Liver (tissue), 9 donors: ENCODE data around the gene ZC3HAV1L. TPM values are rescaled to one million over a fixed set of nuclear protein-coding genes. Genes with fewer than 3 reads are reported as not detected.
A peak's percentile ranks its signal among the peaks of the same experiment; 100 is the strongest.

Experiments
- DNase-seq: peaks from one replicate; pipeline ENCODE4 v3.0.0-alpha.2; 2017; ENCODE audit warnings: low spot score
- H3K27ac ChIP-seq, 2 donors: one replicate each; pipeline ENCODE4 v1.7.0; 2013; ENCODE audit warnings: inconsistent platforms in 2 of 2, low read length in 2 of 2, control low read depth in 1 of 2, low read depth in 1 of 2, mild to moderate bottlenecking in 1 of 2
- H3K27me3 ChIP-seq, 4 donors: one replicate each; pipeline versions ENCODE4 v1.6.1 to v1.7.0; 2013; ENCODE audit warnings: low read length in 3 of 4, inconsistent platforms in 1 of 4, mild to moderate bottlenecking in 1 of 4, moderate library complexity in 1 of 4; ENCODE audit not compliant: control insufficient read depth in 4 of 4, insufficient read depth in 4 of 4
- H3K36me3 ChIP-seq, 4 donors: one replicate each; pipeline versions ENCODE4 v1.6.1 to v1.7.0; 2013; ENCODE audit warnings: low read length in 3 of 4, mild to moderate bottlenecking in 3 of 4, low read depth in 1 of 4, moderate library complexity in 1 of 4; ENCODE audit not compliant: control insufficient read depth in 4 of 4, insufficient read depth in 3 of 4
- H3K4me1 ChIP-seq, 4 donors: one replicate each; pipeline versions ENCODE4 v1.6.1 to v1.7.0; 2013; ENCODE audit warnings: low read length in 3 of 4, mild to moderate bottlenecking in 3 of 4, moderate library complexity in 1 of 4; ENCODE audit not compliant: control insufficient read depth in 4 of 4, insufficient read depth in 4 of 4
- H3K4me3 ChIP-seq, 3 donors: one replicate each; pipeline versions ENCODE4 v1.6.1 to v1.7.0; 2013; ENCODE audit warnings: low read length in 3 of 3, control low read depth in 1 of 3, low read depth in 1 of 3, mild to moderate bottlenecking in 1 of 3
- H3K9ac ChIP-seq, 2 donors: one replicate each; pipeline ENCODE4 v1.7.0; 2013; ENCODE audit warnings: low read length in 2 of 2, mild to moderate bottlenecking in 2 of 2, moderate library complexity in 2 of 2, control low read depth in 1 of 2, low read depth in 1 of 2
- H3K9me3 ChIP-seq, 4 donors: one replicate each; pipeline versions ENCODE4 v1.6.1 to v1.7.0; 2013; ENCODE audit warnings: low read length in 3 of 4; ENCODE audit not compliant: control insufficient read depth in 4 of 4
- ATF3 ChIP-seq: IDR thresholded peaks from 2 replicates; pipeline ENCODE4 v1.6.1; 2016; ENCODE audit warnings: antibody characterized with exemption
- CTCF ChIP-seq: fragments of 150-350 bp; IDR thresholded peaks from 2 replicates; pipeline ENCODE4 v1.5.1; 2017; ENCODE audit warnings: improper control_type of control experiment, low read depth, low read length; ENCODE audit not compliant: missing input control
- EGR1 ChIP-seq, 2 donors: IDR thresholded peaks; 2 replicates each; pipeline ENCODE4 v1.6.1; 2016 to 2018; ENCODE audit warnings: antibody characterized with exemption in 2 of 2, low read depth in 2 of 2
- FOXA1 ChIP-seq: IDR thresholded peaks from 2 replicates; pipeline ENCODE4 v1.6.1; 2016; ENCODE audit warnings: antibody characterized with exemption
- FOXA2 ChIP-seq: IDR thresholded peaks from 2 replicates; pipeline ENCODE4 v1.6.1; 2016; ENCODE audit warnings: antibody characterized with exemption
- GABPA ChIP-seq, 2 donors: IDR thresholded peaks in 1 of 2; conservative IDR thresholded peaks in 1 of 2; 2 replicates each; pipeline ENCODE4 v1.6.1; 2016; ENCODE audit warnings: antibody characterized with exemption in 2 of 2, mild to moderate bottlenecking in 1 of 2, moderate library complexity in 1 of 2
- HNF4A ChIP-seq, 2 donors: conservative IDR thresholded peaks; 2 replicates each; pipeline ENCODE4 v1.6.1; 2016; ENCODE audit warnings: antibody characterized with exemption in 2 of 2, mild to moderate bottlenecking in 2 of 2
- HNF4G ChIP-seq: IDR thresholded peaks from 2 replicates; pipeline ENCODE4 v1.6.1; 2016; ENCODE audit warnings: antibody characterized with exemption
- JUND ChIP-seq, 2 donors: IDR thresholded peaks; 2 replicates each; pipeline ENCODE4 v1.6.1; 2016; ENCODE audit warnings: antibody characterized with exemption in 2 of 2
- MAX ChIP-seq: IDR thresholded peaks from 2 replicates; pipeline ENCODE4 v1.6.1; 2016; ENCODE audit warnings: antibody characterized with exemption
- NR2F2 ChIP-seq: IDR thresholded peaks from 2 replicates; pipeline ENCODE4 v1.6.1; 2016; ENCODE audit warnings: antibody characterized with exemption
- RAD21 ChIP-seq, 2 donors: IDR thresholded peaks; 2 replicates each; pipeline ENCODE4 v1.6.1; 2016; ENCODE audit warnings: antibody characterized with exemption in 2 of 2, mild to moderate bottlenecking in 2 of 2
- REST ChIP-seq: IDR thresholded peaks from 2 replicates; pipeline ENCODE4 v1.6.1; 2016; ENCODE audit warnings: antibody characterized with exemption, mild to moderate bottlenecking
- RXRA ChIP-seq, 2 donors: IDR thresholded peaks; 2 replicates each; pipeline ENCODE4 v1.6.1; 2017 to 2018; ENCODE audit warnings: antibody characterized with exemption in 2 of 2, mild to moderate bottlenecking in 1 of 2
- SP1 ChIP-seq: IDR thresholded peaks from 2 replicates; pipeline ENCODE4 v1.6.1; 2018; ENCODE audit warnings: antibody characterized with exemption, mild to moderate bottlenecking
- TAF1 ChIP-seq: conservative IDR thresholded peaks from 2 replicates; pipeline ENCODE4 v1.6.1; 2016; ENCODE audit warnings: antibody characterized with exemption, mild to moderate bottlenecking
- YY1 ChIP-seq: IDR thresholded peaks from 2 replicates; pipeline ENCODE4 v1.6.1; 2016; ENCODE audit warnings: antibody characterized with exemption, mild to moderate bottlenecking
- ZBTB33 ChIP-seq: IDR thresholded peaks from 2 replicates; pipeline ENCODE4 v1.6.1; 2016; ENCODE audit warnings: antibody characterized with exemption
- WGBS: extraction: QIAGEN DNeasy Blood & Tissue Kit; methylation state at CpG from one replicate; pipeline ENCODE4 v1.1.7; 2013; 5-methylcytosine and 5-hydroxymethylcytosine counted together
- polyA plus RNA-seq, 2 donors: library from polyadenylated mRNA; stranded (reverse) in 1 of 2; unstranded in 1 of 2; fragments of 200-250 nt in 1 of 2; fragments of >200 nt in 1 of 2; fragmentation: Nextera tagmentation in 1 of 2; extraction: Ambion mirVana in 1 of 2; gene quantifications; one replicate each; pipeline versions ENCODE4 v1.2.1 to v1.2.3, GENCODE V29; 2013 to 2015
- total RNA-seq, 2 donors: library from RNA; depleted of rRNA; stranded (reverse); fragments of >200 nt; gene quantifications; one replicate each; pipeline ENCODE4 v1.2.3, GENCODE V29; 2014
- donor health status: healthy.
- donor health status: healthy.
- donor health status: healthy.
- donor health status: healthy.
- donor health status: healthy.

The ZC3HAV1L gene
- total and polyA plus RNA-seq, 4 donors = 0.19 to 16.2 (median 1.9) TPM

GRCh38 chr7:139065323-139065722 is 29.5 kb upstream of the ZC3HAV1L start:
- Histone ChIP-seq H3K36me3 (peaks cover 5 to 35% (median 24%) of the 10 kb centered on the region in 4 donors), H3K4me1 (peaks cover 9 to 38% (median 30%) of the 10 kb centered on the region in 4 donors), H3K27ac (no peak overlapping the region), H3K9me3 (no peaks in the 10 kb centered on the region), H3K4me3 (no peak overlapping the region), H3K9ac (no peak overlapping the region), H3K27me3 (no peaks in the 10 kb centered on the region)
- TF ChIP-seq TAF1 = no peak
- peak; percentile 27 to 36 for TF ChIP-seq RXRA (IDR thresholded peaks at IDR 0.05)
- TF ChIP-seq ATF3 = no peak
- no peak for TF ChIP-seq FOXA1
- peak; percentile 5 to 25 for TF ChIP-seq RAD21 (IDR thresholded peaks at IDR 0.05)
- no peak for TF ChIP-seq GABPA (IDR thresholded peaks at IDR 0.05 in 1 of 2, conservative IDR thresholded peaks at IDR 0.05 in 1 of 2)
- no peak for TF ChIP-seq HNF4G
- no peak for TF ChIP-seq MAX
- no peak for TF ChIP-seq JUND (IDR thresholded peaks at IDR 0.05)
- no peak for TF ChIP-seq CTCF
- TF ChIP-seq NR2F2 = no peak
- TF ChIP-seq HNF4A (conservative IDR thresholded peaks at IDR 0.05) = peak; percentile 67 to 68
- peak; percentile 48 for TF ChIP-seq FOXA2
- TF ChIP-seq YY1 = no peak
- no peak for TF ChIP-seq EGR1 (IDR thresholded peaks at IDR 0.05; ENCODE audit: low read depth in 2 of 2)
- TF ChIP-seq ZBTB33 = no peak
- no peak for TF ChIP-seq REST
- TF ChIP-seq SP1 = peak; percentile 57
- no peak for DNase-seq
- 36% methylated on average over 11 of the region's 11 CpGs for WGBS
